Measurements from ENCODE around the gene C8G. TPM values are rescaled to one million over a fixed set of nuclear protein-coding genes. Genes with fewer than 3 reads are reported as not detected.

Gene C8G
- total RNA-seq, 2 experiments from 2014 or later, result 0.90 TPM; not detected in 1

DNA sequence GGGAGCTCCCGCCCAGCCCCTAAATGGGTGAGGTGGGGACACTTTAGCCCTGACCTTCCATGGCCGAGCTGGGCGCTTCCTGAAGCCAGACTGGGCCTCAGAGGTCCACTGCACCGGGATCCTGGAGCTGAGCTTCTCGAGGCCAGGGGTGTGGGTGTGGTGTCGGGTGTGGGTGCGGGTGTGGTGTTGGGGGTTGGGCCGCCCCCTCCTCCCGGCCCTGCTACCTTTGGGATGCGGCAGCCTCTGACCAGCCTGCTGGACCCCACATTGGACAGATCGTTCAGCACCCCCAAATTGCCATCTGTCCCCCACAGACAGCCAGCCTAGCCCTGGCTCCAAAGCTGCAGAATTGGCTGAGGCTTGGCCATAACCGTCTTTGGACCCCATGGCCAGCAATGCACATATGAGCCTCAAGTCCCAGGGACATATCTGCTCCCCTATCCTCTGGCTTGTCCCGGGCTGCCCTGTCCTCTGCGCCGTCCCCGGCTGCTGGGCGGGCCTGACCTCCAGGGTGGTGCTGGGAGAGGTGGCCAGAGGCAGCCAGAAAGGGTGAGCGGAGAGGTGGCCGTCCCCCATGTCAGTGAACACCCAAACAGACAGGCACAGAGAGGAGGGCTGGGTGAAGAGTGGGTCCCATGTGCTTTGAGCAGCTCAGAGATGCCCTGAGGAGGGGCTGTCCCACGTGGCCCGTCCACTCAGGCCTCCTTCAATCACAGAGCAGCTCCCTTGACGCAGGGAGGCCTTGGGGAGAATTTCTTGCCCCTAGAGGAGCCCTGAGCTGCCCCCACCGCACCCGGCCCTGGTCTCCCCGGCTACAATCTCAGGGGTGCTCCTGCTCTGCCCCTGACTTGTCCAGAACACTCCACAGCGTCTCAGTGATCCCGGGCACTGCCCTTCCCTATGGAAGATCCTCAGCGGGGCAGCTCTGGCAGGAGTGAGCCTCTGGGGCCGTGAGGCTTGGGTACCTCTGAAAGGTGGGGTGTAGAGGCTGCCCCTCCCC, 28.9 kb downstream of the C8G start:
- no peak overlapping the region for H3K27ac Mint-ChIP-seq
- H3K4me3 Mint-ChIP-seq, result no peak overlapping the region
- DNase-seq, result no peak
- H3K36me3 Mint-ChIP-seq, result no peaks in the 10 kb centered on the region
- H3K4me1 Mint-ChIP-seq, result peaks cover 10% of the 10 kb centered on the region
- H3K9me3 Mint-ChIP-seq, result no peaks in the 10 kb centered on the region
- H3K27me3 Mint-ChIP-seq, result peaks cover 3% of the 10 kb centered on the region

DNA sequence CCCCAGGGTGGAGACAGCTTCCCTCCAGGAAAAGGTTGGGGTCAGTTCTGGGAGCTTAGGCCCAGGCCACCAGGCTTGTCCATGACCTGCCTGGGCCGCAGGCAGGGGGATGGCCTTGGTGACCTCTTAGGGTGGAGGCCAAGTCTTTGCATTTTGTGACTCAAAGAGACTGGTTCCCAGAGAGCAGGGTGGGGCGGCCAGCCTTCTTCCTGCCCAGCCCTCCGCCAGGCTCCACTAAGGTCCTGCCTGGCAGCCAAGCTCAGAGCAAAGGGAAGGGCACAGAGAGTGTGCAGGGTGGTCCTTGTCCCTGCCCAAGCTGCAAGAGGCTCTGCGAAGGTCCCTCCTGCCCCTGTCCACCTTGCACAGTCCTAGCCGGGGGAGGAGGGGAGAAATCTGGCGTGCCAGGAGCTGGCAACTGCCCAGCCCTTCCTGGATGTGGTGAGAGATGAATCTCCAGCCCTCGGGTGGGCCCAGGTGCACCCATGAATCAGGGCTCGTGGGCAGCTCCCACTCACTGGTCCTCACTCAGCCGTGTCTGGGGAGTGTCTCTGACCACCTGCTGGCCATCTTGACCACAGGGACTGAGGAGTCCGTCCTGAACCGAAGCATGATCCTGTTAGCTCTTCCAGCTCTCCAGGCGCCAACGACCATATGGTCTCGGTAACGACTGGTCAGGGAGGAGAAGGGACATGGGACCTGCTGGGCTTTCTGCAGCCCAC, 29.9 kb downstream of the C8G start:
- H3K4me1 Mint-ChIP-seq, result peaks cover 10% of the 10 kb centered on the region
- H3K27ac Mint-ChIP-seq, result no peak overlapping the region
- H3K4me3 Mint-ChIP-seq, result no peak overlapping the region
- no peaks in the 10 kb centered on the region for H3K9me3 Mint-ChIP-seq
- no peak for DNase-seq
- H3K27me3 Mint-ChIP-seq, result peaks cover 3% of the 10 kb centered on the region
- no peaks in the 10 kb centered on the region for H3K36me3 Mint-ChIP-seq

DNA sequence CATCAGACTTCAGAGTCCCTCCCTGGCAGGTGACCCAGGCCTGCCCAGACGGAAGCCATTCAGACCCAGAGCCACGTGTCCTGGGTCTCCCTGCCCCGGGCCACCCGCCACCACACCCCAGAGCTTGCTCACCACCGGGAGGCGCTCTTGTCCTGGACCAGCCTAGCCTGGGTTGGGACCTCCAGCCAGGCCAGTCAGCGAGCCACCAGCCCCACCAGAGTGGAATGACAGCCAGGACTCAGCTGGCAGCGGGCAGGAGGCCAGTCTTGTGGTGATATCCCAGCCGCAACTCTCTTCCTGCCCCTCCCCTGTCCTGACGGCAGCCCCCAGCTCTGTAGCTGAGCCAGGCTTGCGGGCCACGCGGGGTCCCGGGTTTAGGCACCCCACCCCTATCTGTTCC, 30.6 kb downstream of the C8G start:
- Mint-ChIP-seq H3K9me3 (no peaks in the 10 kb centered on the region), H3K27me3 (peaks cover 3% of the 10 kb centered on the region), H3K4me1 (peaks cover 10% of the 10 kb centered on the region), H3K36me3 (no peaks in the 10 kb centered on the region), H3K4me3 (no peak overlapping the region), H3K27ac (no peak overlapping the region)
- peak; percentile 41 for DNase-seq

DNA sequence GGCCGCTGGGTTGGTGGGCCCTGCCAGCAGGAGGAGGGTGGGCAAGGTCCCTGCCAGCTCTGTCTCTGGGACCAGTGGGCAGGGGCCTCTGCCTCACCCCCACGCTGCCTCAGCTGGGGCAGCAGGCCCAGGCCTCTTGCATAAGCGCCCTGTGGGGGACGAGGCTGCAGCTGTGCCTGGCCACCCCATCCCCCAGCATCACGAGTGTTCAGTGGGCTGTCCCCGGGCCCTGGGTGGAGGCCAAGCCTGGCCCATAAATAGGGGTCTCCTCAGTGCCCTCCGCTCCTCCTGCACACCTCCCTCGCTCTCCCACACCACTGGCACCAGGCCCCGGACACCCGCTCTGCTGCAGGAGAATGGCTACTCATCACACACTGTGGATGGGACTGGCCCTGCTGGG, 32.2 kb downstream of the C8G start, which contains the start of gene PTGDS:
PTGDS (plus strand) TSS at position 282 of the 400 bp plus-strand sequence; CDS start at position 357, 75 bp downstream.
- no peaks in the 10 kb centered on the region for H3K36me3 Mint-ChIP-seq
- H3K4me1 Mint-ChIP-seq, result peaks cover 10% of the 10 kb centered on the region
- H3K9me3 Mint-ChIP-seq, result no peaks in the 10 kb centered on the region
- no peak within 1 kb of the TSS for H3K27ac Mint-ChIP-seq
- H3K27me3 Mint-ChIP-seq, result peaks cover 3% of the 10 kb centered on the region
- no peak within 1 kb of the TSS for H3K4me3 Mint-ChIP-seq
- DNase-seq, result no peak

DNA sequence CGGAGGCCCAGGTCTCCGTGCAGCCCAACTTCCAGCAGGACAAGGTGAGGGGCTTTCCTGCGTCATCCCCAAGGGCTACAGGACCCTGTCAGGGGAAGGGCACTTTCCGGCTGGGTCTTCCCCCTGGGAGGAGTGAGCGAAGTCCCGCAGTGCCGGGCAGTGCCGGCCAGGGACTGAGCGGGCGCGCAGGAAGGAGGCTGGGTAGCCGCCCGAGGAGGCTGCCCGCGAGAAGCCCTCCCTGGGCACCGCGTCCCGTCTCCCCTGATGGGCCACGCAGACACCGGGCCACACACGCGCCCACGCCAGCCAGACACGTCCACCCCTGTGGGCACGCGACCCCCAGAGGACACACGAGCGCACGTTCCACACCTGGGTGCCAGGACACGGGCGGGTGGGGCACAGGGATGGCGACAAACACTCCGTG, 32.6 kb downstream of the C8G start:
- Mint-ChIP-seq H3K9me3 (no peaks in the 10 kb centered on the region), H3K4me3 (no peak overlapping the region), H3K27ac (no peak overlapping the region), H3K36me3 (no peaks in the 10 kb centered on the region), H3K27me3 (peaks cover 3% of the 10 kb centered on the region), H3K4me1 (peaks cover 10% of the 10 kb centered on the region)
- no peak for DNase-seq

DNA sequence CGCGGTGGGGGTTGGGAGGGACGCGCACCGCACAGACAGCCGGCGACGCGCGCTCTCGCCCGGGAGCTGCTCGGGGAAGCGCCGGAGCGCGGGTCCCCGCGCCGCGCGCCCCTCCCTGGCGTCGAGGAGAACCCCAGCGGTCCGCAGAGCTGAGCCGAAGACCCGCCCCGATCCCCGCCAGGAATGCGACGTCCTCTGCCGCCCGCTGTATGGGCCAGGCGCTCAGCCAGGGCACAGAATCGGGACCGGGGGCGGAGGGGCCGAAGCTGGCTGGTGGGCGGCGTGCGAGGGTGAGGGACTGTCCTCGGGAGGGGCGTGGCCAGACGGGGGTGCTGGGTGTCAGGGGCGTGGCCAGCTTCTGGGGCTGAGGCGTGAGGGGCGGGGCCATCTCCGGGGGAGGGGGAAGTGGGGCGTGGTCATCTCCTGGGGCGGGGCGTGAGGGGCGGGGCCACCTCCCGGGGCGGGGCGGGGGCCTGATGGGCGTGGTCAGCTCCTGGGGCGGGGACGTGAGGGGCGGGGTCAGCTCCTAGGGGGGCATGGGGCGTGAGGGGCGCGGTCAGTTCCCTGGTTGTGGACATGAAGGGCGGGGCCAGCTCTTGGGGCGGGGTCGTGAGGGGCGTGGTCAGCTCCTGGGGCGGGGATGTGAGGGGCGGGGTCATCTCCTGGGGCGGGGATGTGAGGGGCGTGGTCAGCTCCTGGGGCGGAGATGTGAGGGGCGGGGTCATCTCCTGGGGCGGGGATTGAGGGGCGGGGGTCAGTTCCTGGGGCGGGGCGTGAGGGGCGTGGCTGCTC, 33.2 kb downstream of the C8G start:
- Mint-ChIP-seq H3K4me1 (peaks cover 10% of the 10 kb centered on the region), H3K36me3 (no peaks in the 10 kb centered on the region), H3K27ac (no peak overlapping the region), H3K4me3 (no peak overlapping the region), H3K9me3 (no peaks in the 10 kb centered on the region), H3K27me3 (peaks cover 8% of the 10 kb centered on the region)
- DNase-seq, result peak; percentile 73

DNA sequence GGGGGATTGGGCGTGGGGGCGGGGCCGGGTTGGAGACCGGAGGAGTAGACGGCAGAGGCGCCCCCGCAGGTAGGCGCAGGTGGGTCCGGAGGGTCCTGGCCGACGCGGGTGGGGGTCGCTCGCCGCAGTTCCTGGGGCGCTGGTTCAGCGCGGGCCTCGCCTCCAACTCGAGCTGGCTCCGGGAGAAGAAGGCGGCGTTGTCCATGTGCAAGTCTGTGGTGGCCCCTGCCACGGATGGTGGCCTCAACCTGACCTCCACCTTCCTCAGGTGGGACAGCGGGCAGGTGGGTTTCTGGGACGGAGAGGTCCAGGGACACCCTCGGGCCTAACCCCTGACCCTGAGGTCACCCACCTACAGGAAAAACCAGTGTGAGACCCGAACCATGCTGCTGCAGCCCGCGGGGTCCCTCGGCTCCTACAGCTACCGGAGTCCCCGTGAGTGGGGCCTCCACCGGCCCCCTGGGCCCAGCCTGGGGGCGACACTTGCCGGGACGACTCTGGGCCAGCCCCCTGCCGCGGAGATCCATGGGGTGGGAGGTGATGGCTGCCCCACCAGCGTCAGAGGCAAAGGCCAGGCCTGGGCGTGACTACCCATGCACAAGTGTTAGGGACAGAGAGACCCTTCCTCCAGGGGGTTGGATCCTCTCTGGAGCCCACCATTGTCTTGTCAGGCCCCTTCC, 34.0 kb downstream of the C8G start:
- H3K27me3 Mint-ChIP-seq, result peaks cover 13% of the 10 kb centered on the region
- no peak overlapping the region for H3K4me3 Mint-ChIP-seq
- no peaks in the 10 kb centered on the region for H3K9me3 Mint-ChIP-seq
- no peak for DNase-seq
- H3K36me3 Mint-ChIP-seq, result no peaks in the 10 kb centered on the region
- no peak overlapping the region for H3K27ac Mint-ChIP-seq
- H3K4me1 Mint-ChIP-seq, result peaks cover 10% of the 10 kb centered on the region

DNA sequence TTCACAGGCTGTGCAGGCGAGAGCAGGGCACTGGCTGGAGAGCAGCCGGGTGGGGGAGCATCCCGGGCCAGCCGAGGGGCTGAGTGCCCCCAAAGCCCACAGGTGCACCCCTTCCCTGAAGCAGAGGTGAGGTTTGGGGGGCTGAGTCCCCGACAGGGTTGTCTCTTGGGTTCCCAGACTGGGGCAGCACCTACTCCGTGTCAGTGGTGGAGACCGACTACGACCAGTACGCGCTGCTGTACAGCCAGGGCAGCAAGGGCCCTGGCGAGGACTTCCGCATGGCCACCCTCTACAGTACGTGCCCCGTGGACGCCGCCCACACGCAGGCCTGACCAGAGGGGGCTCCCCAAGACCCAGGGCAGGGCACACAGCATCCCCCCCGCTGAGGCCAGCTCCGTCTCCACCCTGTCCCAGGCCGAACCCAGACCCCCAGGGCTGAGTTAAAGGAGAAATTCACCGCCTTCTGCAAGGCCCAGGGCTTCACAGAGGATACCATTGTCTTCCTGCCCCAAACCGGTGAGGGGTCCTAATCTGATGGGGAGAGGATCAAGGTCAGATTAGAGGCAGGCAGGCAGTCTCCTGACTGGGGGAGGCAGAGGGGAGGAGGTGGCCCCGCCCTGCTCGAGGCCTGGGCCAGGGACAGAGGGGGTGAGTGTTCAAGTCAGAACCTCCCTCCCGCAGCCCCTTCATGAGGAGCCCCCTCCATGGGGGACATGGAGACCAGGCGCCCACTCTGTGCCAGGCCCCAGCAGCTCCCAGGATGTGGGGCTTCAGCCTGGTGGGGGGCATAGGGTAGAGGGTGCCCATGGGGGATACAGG, 34.9 kb downstream of the C8G start:
- Mint-ChIP-seq H3K4me3 (no peak overlapping the region), H3K36me3 (no peaks in the 10 kb centered on the region), H3K9me3 (no peaks in the 10 kb centered on the region), H3K27ac (no peak overlapping the region), H3K4me1 (peaks cover 10% of the 10 kb centered on the region), H3K27me3 (peaks cover 19% of the 10 kb centered on the region)
- DNase-seq, result no peak

DNA sequence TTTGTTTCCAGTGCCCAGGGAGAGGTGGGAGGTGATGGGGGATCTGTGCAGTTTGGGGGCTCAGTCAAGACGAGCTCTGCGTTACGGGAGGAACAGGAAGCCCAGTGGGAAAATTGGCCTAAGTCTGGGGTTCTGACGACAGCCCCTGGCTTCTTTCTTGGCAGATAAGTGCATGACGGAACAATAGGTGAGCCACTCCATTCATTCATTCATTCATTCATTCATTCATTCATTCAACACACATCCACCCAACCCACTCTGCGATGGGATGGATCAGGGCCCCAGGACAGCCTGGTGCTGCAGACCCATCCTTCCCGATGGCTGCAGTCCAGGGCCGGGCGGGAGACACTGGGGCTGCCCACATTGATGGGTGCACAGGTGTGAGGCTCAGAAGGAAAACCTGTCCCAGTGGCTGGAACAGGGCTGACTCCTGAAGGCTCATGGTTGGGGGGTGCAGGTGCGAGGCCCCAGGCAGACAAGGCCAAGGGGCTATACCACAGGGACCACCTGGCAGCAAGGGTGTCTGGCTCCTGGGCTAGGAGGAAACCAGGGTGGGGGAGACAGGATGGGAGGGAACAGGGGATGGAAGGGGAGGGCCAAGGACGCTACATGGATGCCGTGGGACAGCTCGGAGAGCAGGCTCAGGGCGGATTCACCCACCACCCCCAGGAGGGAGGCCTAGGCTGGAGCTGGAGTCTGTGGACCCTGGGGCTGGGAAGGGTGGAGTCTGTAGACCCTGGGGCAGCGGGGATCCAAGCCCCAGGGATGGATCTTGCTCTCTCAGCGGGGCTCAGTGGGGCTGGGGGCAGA, 35.8 kb downstream of the C8G start:
- Mint-ChIP-seq H3K9me3 (no peaks in the 10 kb centered on the region), H3K36me3 (no peaks in the 10 kb centered on the region), H3K4me3 (no peak overlapping the region), H3K27ac (no peak overlapping the region), H3K27me3 (peaks cover 22% of the 10 kb centered on the region), H3K4me1 (peaks cover 5% of the 10 kb centered on the region)
- no peak for DNase-seq

DNA sequence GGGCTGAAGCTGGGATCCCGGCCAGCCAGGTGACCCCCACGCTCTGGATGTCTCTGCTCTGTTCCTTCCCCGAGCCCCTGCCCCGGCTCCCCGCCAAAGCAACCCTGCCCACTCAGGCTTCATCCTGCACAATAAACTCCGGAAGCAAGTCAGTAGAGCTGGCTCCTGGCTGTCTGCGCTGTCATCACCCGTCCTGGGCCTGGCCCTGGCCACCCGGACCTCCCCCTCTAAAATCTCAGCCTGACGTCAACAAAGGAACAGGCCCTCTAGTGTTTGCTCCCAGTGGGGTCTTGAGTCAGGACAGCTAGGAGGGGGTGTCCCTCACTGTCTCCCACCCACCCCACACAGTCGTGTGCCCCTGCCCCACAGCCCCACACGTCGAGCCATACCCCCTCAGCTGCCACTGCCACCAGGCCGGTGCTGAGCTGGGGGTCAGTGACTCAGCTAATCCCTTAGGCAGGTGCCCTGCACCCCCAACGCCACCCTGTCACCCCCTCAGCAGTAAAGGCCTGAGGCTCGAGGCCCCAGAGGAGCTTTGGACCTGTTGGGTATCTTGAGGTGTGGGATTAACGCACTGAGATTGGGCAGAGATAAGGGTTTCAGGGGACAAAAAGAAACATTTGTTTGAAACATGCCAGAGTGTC, 36.7 kb downstream of the C8G start:
- DNase-seq, result no peak
- Mint-ChIP-seq H3K27me3 (peaks cover 24% of the 10 kb centered on the region), H3K4me3 (no peak overlapping the region), H3K9me3 (no peaks in the 10 kb centered on the region), H3K4me1 (no peaks in the 10 kb centered on the region), H3K27ac (no peak overlapping the region), H3K36me3 (no peaks in the 10 kb centered on the region)

DNA sequence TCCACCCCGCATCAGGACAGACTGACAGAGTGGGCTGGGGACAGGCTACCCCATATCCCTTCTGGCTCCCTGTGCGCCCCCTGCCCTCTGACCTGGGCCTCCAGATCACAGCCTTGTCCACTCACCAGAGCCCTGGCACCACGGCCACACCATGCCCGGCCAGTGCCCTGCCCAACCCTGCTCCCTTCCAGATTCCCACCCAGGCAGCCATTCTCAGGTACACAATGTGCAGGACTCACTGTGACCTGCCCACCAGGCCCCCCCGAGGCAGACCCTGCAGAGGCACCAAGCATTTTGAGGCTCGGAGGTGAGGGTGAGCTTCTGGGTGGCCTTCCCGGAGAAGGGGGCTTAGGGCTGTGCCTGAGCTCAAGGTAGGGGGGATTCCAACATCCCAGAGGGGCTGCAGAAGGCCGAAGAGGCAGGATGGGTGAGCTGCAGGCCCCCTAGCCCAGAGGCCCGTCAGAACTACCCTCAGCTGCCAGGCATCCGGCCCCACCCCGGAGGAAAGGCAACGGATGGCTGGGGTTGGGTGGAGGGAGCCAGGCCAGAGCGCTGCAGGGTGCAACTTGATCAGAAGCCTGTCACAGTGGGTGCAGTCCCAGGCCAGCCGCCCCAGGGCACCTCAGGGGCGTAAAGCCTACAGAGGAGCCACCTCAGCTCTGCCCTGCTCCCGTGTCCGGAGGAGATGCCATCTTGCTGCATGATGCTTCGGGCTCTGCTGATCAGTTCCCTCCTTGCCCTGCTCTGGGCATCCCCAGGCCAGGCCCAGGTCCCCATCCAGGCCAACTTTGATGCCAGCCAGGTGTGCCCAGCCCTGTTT, 37.4 kb downstream of the C8G start, which contains the start of gene LCNL1:
LCNL1 (plus strand) TSS at position 762 of the 820 bp plus-strand sequence. CDS start 594 bp downstream, outside the sequence.
- H3K4me1 Mint-ChIP-seq, result no peaks in the 10 kb centered on the region
- H3K4me3 Mint-ChIP-seq, result no peak within 1 kb of the TSS
- H3K27me3 Mint-ChIP-seq, result peaks cover 24% of the 10 kb centered on the region
- no peaks in the 10 kb centered on the region for H3K36me3 Mint-ChIP-seq
- no peak within 1 kb of the TSS for H3K27ac Mint-ChIP-seq
- DNase-seq, result no peak
- H3K9me3 Mint-ChIP-seq, result no peaks in the 10 kb centered on the region

DNA sequence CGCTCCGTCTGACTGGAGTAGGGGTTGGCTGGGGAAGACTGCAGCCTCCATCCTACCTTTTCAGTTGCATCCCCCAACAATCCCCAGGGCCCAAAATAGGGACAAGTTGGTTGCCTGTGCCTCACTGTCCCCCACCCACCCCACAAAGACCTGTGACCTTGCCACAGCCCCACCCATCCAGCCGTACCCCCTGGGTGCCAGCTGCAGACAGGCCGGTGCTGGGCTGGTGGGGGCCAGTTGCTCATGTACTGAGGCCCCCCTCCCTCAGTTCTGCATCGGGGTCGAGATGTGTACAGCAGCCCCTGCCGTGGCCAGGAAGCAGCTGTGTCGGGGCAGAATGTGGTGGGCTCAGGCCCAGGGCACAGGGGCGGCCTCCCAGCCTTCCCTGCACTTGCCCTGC, 38.1 kb downstream of the C8G start:
- H3K9me3 Mint-ChIP-seq, result no peaks in the 10 kb centered on the region
- H3K4me1 Mint-ChIP-seq, result no peaks in the 10 kb centered on the region

More for the DNA sequence above, 38.1 kb downstream of the C8G start:
- Mint-ChIP-seq H3K27ac (no peak overlapping the region), H3K4me3 (no peak overlapping the region), H3K36me3 (no peaks in the 10 kb centered on the region), H3K27me3 (peaks cover 24% of the 10 kb centered on the region)
- no peak for DNase-seq
